AG09309 (cell line): ENCODE measurements around the gene CDC42BPG.

ENCODE experiments used
- DNase-seq: peaks from one replicate; pipeline ENCODE4 v3.0.0-alpha.2; 2010; ENCODE audit warnings: low read depth
- H3K4me3 ChIP-seq: 2 replicates; pipeline ENCODE4 v1.5.1; 2011; ENCODE audit warnings: mild to moderate bottlenecking, low read depth, low read length, moderate library complexity; ENCODE audit not compliant: control insufficient read depth
- CTCF ChIP-seq: IDR thresholded peaks from 2 replicates; pipeline ENCODE4 v1.5.1; 2011; ENCODE audit warnings: mild to moderate bottlenecking, low read depth, low read length, inconsistent platforms; ENCODE audit not compliant: insufficient read depth, control insufficient read depth; ENCODE audit errors: missing control alignments

The CDC42BPG gene

GRCh38 chr11:64788321-64789215 is 55.9 kb downstream of the CDC42BPG start:
- DNase-seq = no peak
- TF ChIP-seq CTCF = no peak
- H3K4me3 ChIP-seq = no peak overlapping the region

- TF ChIP-seq CTCF = peak; percentile 89
- DNase-seq = no peak
- H3K4me3 ChIP-seq = no peak overlapping the region
Observed at GRCh38 chr11:64787526-64788320, 56.7 kb downstream of the CDC42BPG start.

- no peak for DNase-seq
- H3K4me3 ChIP-seq = no peak overlapping the region
- TF ChIP-seq CTCF = no peak
Observed at GRCh38 chr11:64786308-64786707, 58.1 kb downstream of the CDC42BPG start.

- no peak for TF ChIP-seq CTCF
- no peak for DNase-seq
- no peak overlapping the region for H3K4me3 ChIP-seq
Observed at GRCh38 chr11:64784813-64785581, 59.5 kb downstream of the CDC42BPG start.

- DNase-seq = peak; percentile 99
- H3K4me3 ChIP-seq = peak within 1 kb of the TSS; percentile 89
- no peak for TF ChIP-seq CTCF
Observed at GRCh38 chr11:64778473-64779298, 65.8 kb downstream of the CDC42BPG start, which contains the start of gene SF1. Gene SF1, minus strand, starts transcription at chr11:64778542. Its CDS starts 150 bp downstream, at chr11:64778392.
